GM10266 (cell line): ENCODE data around the gene FGFBP3.

ENCODE experiments used
- DNase-seq: peaks from one replicate; pipeline ENCODE4 v3.0.0; 2012; ENCODE audit errors: extremely low spot score
- CTCF ChIP-seq: IDR thresholded peaks from 2 replicates; pipeline ENCODE4 v1.5.1; 2012; ENCODE audit warnings: mild to moderate bottlenecking, low read depth; ENCODE audit not compliant: control insufficient read depth, insufficient read depth; ENCODE audit errors: missing control alignments

Gene FGFBP3

GRCh38 chr10:91923371-91924211 lies 14.3 kb upstream of the FGFBP3 start, which contains the start of gene BTAF1:
BTAF1 (plus strand) TSS chr10:91923770; CDS start chr10:91924077, 307 bp downstream.
- DNase-seq = peak; percentile 87
- TF ChIP-seq CTCF = no peak

GRCh38 chr10:91919651-91920050 lies 10.4 kb upstream of the FGFBP3 start:
- TF ChIP-seq CTCF = no peak
- no peak for DNase-seq

- DNase-seq = no peak
- TF ChIP-seq CTCF = no peak
Measured at GRCh38 chr10:91910467-91910866, 1.2 kb upstream of the FGFBP3 start.

- DNase-seq = peak; percentile 86
- TF ChIP-seq CTCF = peak; percentile 76
Measured at GRCh38 chr10:91908337-91909116, 759 bp downstream of the FGFBP3 start.

GRCh38 chr10:91907914-91908336 lies 1.4 kb downstream of the FGFBP3 start:
- DNase-seq = no peak
- TF ChIP-seq CTCF = no peak

- no peak for TF ChIP-seq CTCF
Measured at GRCh38 chr10:91907033-91907594, 2.2 kb downstream of the FGFBP3 start.

More at GRCh38 chr10:91907033-91907594, 2.2 kb downstream of the FGFBP3 start:
- DNase-seq = no peak
